Calu3 (cell line): ENCODE results near the gene ABCA12. TPM values are rescaled to one million over a fixed set of nuclear protein-coding genes. Genes with fewer than 3 reads are reported as not detected.

ENCODE experiments used
- BruUV-seq: library from RNA; stranded (reverse); fragments of 400-500 nt; replicated peaks from 2 replicates; lab custom pipeline; 2021; lab: Mats Ljungman, UMichigan
- CTCF ChIA-PET: fragments of 300-600 bp; sonication (Branson Sonifier 250); formaldehyde crosslinking; loops from one replicate; lab custom pipeline; 2022; ENCODE audit warnings: antibody characterized with exemption; lab: Charles Lee
- DNase-seq: peaks from one replicate; pipeline ENCODE4 v3.0.0; 2022
- H3K27ac Mint-ChIP-seq: one replicate; pipeline ENCODE4 v1.8.0; 2022; ENCODE audit warnings: mixed read lengths; ENCODE audit not compliant: unreplicated experiment
- H3K27me3 Mint-ChIP-seq: one replicate; pipeline ENCODE4 v1.8.0; 2022; ENCODE audit warnings: mixed read lengths; ENCODE audit not compliant: unreplicated experiment
- H3K36me3 Mint-ChIP-seq: one replicate; pipeline ENCODE4 v1.8.0; 2022; ENCODE audit warnings: mild to moderate bottlenecking, moderate library complexity, mixed read lengths; ENCODE audit not compliant: insufficient read depth, unreplicated experiment
- H3K4me1 Mint-ChIP-seq: one replicate; pipeline ENCODE4 v1.8.0; 2022; ENCODE audit warnings: mild to moderate bottlenecking, low read depth, mixed read lengths; ENCODE audit not compliant: unreplicated experiment
- H3K4me3 Mint-ChIP-seq: one replicate; pipeline ENCODE4 v1.8.0; 2022; ENCODE audit warnings: mild to moderate bottlenecking, low read depth, moderate library complexity, mixed read lengths; ENCODE audit not compliant: unreplicated experiment
- H3K9me3 Mint-ChIP-seq: one replicate; pipeline ENCODE4 v1.8.0; 2022; ENCODE audit warnings: low read depth, mixed read lengths; ENCODE audit not compliant: unreplicated experiment
- intact Hi-C: fragments of 100-400 bp; cut with micrococcal nuclease; formaldehyde crosslinking; loops from one replicate; pipeline ENCODE4 v1.10.0; 2022; ENCODE audit not compliant: unreplicated experiment
- total RNA-seq: library from RNA; stranded (reverse); gene quantifications from 2 replicates; pipeline ENCODE4 v1.2.3, GENCODE V29; 2022
- TF ChIP-seq, protein P1 (sequence below): fragments of 200-600 bp; IDR thresholded peaks from one replicate; pipeline ENCODE4 v1.8.0; 2022; ENCODE audit warnings: antibody characterized with exemption; ENCODE audit not compliant: unreplicated experiment

ABCA12 gene
- total RNA-seq, 1 experiment from 2014 or later: 4.8 TPM

- Mint-ChIP-seq H3K27me3 (no peaks in the 10 kb centered on the region), H3K27ac (no peak overlapping the region), H3K4me3 (no peak overlapping the region), H3K36me3 (no peaks in the 10 kb centered on the region), H3K4me1 (no peaks in the 10 kb centered on the region), H3K9me3 (no peaks in the 10 kb centered on the region)
- BruUV-seq: no TSS peak
- TF ChIP-seq, protein P1, sequence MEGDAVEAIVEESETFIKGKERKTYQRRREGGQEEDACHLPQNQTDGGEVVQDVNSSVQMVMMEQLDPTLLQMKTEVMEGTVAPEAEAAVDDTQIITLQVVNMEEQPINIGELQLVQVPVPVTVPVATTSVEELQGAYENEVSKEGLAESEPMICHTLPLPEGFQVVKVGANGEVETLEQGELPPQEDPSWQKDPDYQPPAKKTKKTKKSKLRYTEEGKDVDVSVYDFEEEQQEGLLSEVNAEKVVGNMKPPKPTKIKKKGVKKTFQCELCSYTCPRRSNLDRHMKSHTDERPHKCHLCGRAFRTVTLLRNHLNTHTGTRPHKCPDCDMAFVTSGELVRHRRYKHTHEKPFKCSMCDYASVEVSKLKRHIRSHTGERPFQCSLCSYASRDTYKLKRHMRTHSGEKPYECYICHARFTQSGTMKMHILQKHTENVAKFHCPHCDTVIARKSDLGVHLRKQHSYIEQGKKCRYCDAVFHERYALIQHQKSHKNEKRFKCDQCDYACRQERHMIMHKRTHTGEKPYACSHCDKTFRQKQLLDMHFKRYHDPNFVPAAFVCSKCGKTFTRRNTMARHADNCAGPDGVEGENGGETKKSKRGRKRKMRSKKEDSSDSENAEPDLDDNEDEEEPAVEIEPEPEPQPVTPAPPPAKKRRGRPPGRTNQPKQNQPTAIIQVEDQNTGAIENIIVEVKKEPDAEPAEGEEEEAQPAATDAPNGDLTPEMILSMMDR: no peak
- intact Hi-C loops: no loop called here
- CTCF ChIA-PET: interaction anchor here (0.6 kb wide), 2 partner anchors 157 to 252 kb away, joined by 5 to 6 read pairs; partner anchors contain the start of gene BARD1
- DNase-seq: no peak
Observed at GRCh38 chr2:215060861-215061536, 77.4 kb downstream of the ABCA12 start.

DNA sequence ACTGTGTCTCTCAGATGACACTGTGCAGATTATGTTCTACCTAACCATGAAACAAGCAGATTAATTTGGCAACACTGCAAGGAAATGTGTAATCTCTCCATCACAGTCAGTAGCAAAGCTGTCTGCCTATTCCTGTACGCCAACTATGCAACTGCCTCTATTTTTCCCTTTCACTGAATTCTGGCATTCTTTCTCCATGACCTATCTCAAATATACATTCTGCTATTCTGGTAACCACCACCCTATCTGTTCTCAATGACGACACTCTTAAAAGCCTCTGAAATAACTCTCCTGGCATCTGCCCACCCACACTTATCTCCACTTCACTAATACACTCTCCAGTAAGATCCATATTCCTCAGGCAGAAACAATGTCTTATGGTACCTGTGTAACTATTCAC lies 78.7 kb downstream of the ABCA12 start:
- CTCF ChIA-PET: no interaction called here
- Mint-ChIP-seq H3K27me3 (no peaks in the 10 kb centered on the region), H3K4me1 (no peaks in the 10 kb centered on the region), H3K9me3 (no peaks in the 10 kb centered on the region), H3K4me3 (no peak overlapping the region), H3K36me3 (no peaks in the 10 kb centered on the region), H3K27ac (no peak overlapping the region)
- DNase-seq: no peak
- intact Hi-C loops: no loop called here
- no TSS peak for BruUV-seq
- TF ChIP-seq, protein P1: no peak

- no peaks in the 10 kb centered on the region for H3K9me3 Mint-ChIP-seq
- no peak for DNase-seq
- H3K36me3 Mint-ChIP-seq: no peaks in the 10 kb centered on the region
- H3K27ac Mint-ChIP-seq: no peak overlapping the region
- CTCF ChIA-PET: no interaction called here
- H3K4me3 Mint-ChIP-seq: no peak overlapping the region
- TF ChIP-seq, protein P1: no peak
- H3K27me3 Mint-ChIP-seq: no peaks in the 10 kb centered on the region
- H3K4me1 Mint-ChIP-seq: no peaks in the 10 kb centered on the region
- BruUV-seq: no TSS peak
- intact Hi-C loops: no loop called here
Observed at GRCh38 chr2:215055891-215056290, 82.5 kb downstream of the ABCA12 start.

DNA sequence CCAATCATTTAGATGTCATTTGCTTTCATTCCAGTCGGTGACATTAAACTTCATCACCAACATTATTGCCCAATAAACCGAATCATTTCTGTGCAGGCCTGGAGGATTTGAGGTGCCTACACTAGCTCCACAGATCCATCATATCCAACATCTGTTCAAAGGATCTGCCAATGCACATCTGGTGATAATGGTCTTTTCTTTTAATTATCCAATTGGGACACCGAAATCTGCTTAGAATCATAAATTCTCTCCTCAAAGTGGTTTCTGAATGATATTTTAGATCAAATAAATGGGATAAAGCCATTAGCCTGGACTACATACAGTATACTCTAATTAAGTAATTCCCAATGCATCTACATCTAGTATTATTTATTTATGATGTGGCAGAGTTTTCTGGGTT lies 85.6 kb downstream of the ABCA12 start:
- no TSS peak for BruUV-seq
- CTCF ChIA-PET: interaction anchor here (0.5 kb wide), 1 partner anchor 394 kb away, joined by 4 read pairs; no protein-coding TSS in a partner anchor
- Mint-ChIP-seq H3K36me3 (no peaks in the 10 kb centered on the region), H3K9me3 (no peaks in the 10 kb centered on the region), H3K27me3 (no peaks in the 10 kb centered on the region), H3K4me3 (no peak overlapping the region), H3K4me1 (no peaks in the 10 kb centered on the region), H3K27ac (no peak overlapping the region)
- TF ChIP-seq, protein P1: no peak
- intact Hi-C loops: no loop called here
- no peak for DNase-seq
